ENCODE data around the gene DNER. TPM values are rescaled to one million over a fixed set of nuclear protein-coding genes. Genes with fewer than 3 reads are reported as not detected.

The DNER gene
- total RNA-seq, 1 donor from 2014 or later = not detected

- Mint-ChIP-seq H3K4me3 (ENCODE audit: unreplicated experiment) (no peak overlapping the region), H3K27ac (ENCODE audit: unreplicated experiment) (no peak overlapping the region), H3K27me3 (ENCODE audit: low read depth) (peaks cover 3% of the 10 kb centered on the region), H3K36me3 (ENCODE audit: low read depth) (no peaks in the 10 kb centered on the region), H3K4me1 (ENCODE audit: low read depth) (no peaks in the 10 kb centered on the region), H3K9me3 (ENCODE audit: low read depth) (no peaks in the 10 kb centered on the region)
- no peak for TF ChIP-seq CTCF (IDR thresholded peaks at IDR 0.05)
- no peak for DNase-seq (ENCODE audit: low spot score)
These were observed 292.3 kb downstream of the DNER start for GRCh38 chr2:229422063-229422462.

GRCh38 chr2:229419158-229419557 lies 295.2 kb downstream of the DNER start:
- no peak overlapping the region for H3K27ac Mint-ChIP-seq (ENCODE audit: unreplicated experiment)
- no peak for DNase-seq (ENCODE audit: low spot score)
- no peak overlapping the region for H3K4me3 Mint-ChIP-seq (ENCODE audit: unreplicated experiment)
- H3K36me3 Mint-ChIP-seq (ENCODE audit: low read depth) = no peaks in the 10 kb centered on the region
- TF ChIP-seq CTCF (IDR thresholded peaks at IDR 0.05) = no peak
- peaks cover 4% of the 10 kb centered on the region for H3K4me1 Mint-ChIP-seq (ENCODE audit: low read depth)
- peaks cover 3% of the 10 kb centered on the region for H3K27me3 Mint-ChIP-seq (ENCODE audit: low read depth)
- no peaks in the 10 kb centered on the region for H3K9me3 Mint-ChIP-seq (ENCODE audit: low read depth)

- no peak for TF ChIP-seq CTCF (IDR thresholded peaks at IDR 0.05)
- Mint-ChIP-seq H3K36me3 (ENCODE audit: low read depth) (no peaks in the 10 kb centered on the region), H3K27ac (ENCODE audit: unreplicated experiment) (no peak overlapping the region), H3K9me3 (ENCODE audit: low read depth) (no peaks in the 10 kb centered on the region), H3K4me1 (ENCODE audit: low read depth) (peaks cover 4% of the 10 kb centered on the region), H3K27me3 (ENCODE audit: low read depth) (peaks cover 3% of the 10 kb centered on the region), H3K4me3 (ENCODE audit: unreplicated experiment) (no peak overlapping the region)
- no peak for DNase-seq (ENCODE audit: low spot score)
These were observed 296.4 kb downstream of the DNER start for GRCh38 chr2:229417916-229418315.

- peaks cover 9% of the 10 kb centered on the region for H3K4me1 Mint-ChIP-seq (ENCODE audit: low read depth)
- no peaks in the 10 kb centered on the region for H3K36me3 Mint-ChIP-seq (ENCODE audit: low read depth)
- no peaks in the 10 kb centered on the region for H3K9me3 Mint-ChIP-seq (ENCODE audit: low read depth)
These were observed 297.2 kb downstream of the DNER start for GRCh38 chr2:229417176-229417575.

GRCh38 chr2:229416116-229416694 lies 298.1 kb downstream of the DNER start:
- peaks cover 9% of the 10 kb centered on the region for H3K4me1 Mint-ChIP-seq (ENCODE audit: low read depth)
- no peaks in the 10 kb centered on the region for H3K9me3 Mint-ChIP-seq (ENCODE audit: low read depth)
- no peaks in the 10 kb centered on the region for H3K36me3 Mint-ChIP-seq (ENCODE audit: low read depth)
- H3K27ac Mint-ChIP-seq (ENCODE audit: unreplicated experiment) = no peak overlapping the region
- TF ChIP-seq CTCF (IDR thresholded peaks at IDR 0.05) = no peak
- H3K4me3 Mint-ChIP-seq (ENCODE audit: unreplicated experiment) = no peak overlapping the region
- no peak for DNase-seq (ENCODE audit: low spot score)
- no peaks in the 10 kb centered on the region for H3K27me3 Mint-ChIP-seq (ENCODE audit: low read depth)

More at GRCh38 chr2:229417176-229417575, 297.2 kb downstream of the DNER start:
- Mint-ChIP-seq H3K27me3 (ENCODE audit: low read depth) (no peaks in the 10 kb centered on the region), H3K4me3 (ENCODE audit: unreplicated experiment) (no peak overlapping the region), H3K27ac (ENCODE audit: unreplicated experiment) (no peak overlapping the region)
- no peak for DNase-seq (ENCODE audit: low spot score)
- TF ChIP-seq CTCF (IDR thresholded peaks at IDR 0.05) = no peak
